ENCODE results near the gene FGFR4.

DNA sequence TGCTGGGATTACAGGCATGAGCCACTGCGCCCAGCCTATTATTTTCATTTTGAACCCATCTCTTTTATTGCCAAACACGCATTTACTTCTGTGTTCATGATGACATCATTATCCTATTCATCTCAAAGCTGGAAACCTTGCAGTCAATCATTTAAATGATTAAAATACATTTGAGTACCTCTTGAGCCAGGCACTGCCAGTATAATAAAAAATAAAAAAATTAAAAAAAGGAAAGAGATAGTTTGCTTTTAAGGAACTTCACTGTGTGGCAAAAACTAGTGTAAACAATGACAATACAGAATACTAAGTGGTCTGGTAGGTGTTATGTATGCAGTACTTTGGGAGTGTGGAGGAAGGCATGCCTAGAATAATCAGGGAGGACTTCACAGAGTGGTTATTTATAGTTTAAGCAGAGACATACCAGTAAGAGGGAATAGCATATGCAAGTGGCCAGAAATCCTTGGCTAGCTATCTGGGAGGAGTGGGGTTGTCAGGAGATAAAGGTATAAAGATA lies 55.4 kb downstream of the FGFR4 start:
- TF ChIP-seq, protein P1, sequence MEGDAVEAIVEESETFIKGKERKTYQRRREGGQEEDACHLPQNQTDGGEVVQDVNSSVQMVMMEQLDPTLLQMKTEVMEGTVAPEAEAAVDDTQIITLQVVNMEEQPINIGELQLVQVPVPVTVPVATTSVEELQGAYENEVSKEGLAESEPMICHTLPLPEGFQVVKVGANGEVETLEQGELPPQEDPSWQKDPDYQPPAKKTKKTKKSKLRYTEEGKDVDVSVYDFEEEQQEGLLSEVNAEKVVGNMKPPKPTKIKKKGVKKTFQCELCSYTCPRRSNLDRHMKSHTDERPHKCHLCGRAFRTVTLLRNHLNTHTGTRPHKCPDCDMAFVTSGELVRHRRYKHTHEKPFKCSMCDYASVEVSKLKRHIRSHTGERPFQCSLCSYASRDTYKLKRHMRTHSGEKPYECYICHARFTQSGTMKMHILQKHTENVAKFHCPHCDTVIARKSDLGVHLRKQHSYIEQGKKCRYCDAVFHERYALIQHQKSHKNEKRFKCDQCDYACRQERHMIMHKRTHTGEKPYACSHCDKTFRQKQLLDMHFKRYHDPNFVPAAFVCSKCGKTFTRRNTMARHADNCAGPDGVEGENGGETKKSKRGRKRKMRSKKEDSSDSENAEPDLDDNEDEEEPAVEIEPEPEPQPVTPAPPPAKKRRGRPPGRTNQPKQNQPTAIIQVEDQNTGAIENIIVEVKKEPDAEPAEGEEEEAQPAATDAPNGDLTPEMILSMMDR (IDR thresholded peaks at IDR 0.05) = no peak
- TF ChIP-seq POLR2A (IDR thresholded peaks at IDR 0.05) (no peak), POLR2AphosphoS5 (IDR thresholded peaks at IDR 0.05; ENCODE audit: insufficient read depth in 1 of 2, low read depth in 1 of 2) (no peak)
